Measurements from ENCODE around the gene CHSY1. TPM values are rescaled to one million over a fixed set of nuclear protein-coding genes. Genes with fewer than 3 reads are reported as not detected.

CHSY1 gene
- total and polyA plus RNA-seq, 2 of the 4 experiments (the other 2 are of a cell fraction), result 40.9 to 53.2 TPM

- TF ChIP-seq SMC3 (IDR thresholded peaks at IDR 0.05; ENCODE audit: low read depth, low read length) (no peak), RFX5 (IDR thresholded peaks at IDR 0.05; ENCODE audit: low read depth, low read length) (no peak), MAFK (IDR thresholded peaks at IDR 0.05; ENCODE audit: low read depth, low read length) (peak; percentile 96)
Observed at GRCh38 chr15:101128221-101129015, 123.4 kb downstream of the CHSY1 start (continued).

- no peak overlapping the region for H3K4me3 ChIP-seq (ENCODE audit: insufficient read depth, low read depth, low read length)
- ATAC-seq (ENCODE audit: low read depth) (peak; percentile 57), DNase-seq (peak; percentile 98)
- peak overlapping the region; percentile 96 for H3K23ac ChIP-seq (ENCODE audit: low read depth, low read length)
- H3K56ac ChIP-seq (ENCODE audit: extremely low read depth, insufficient read depth, low read length), result peak overlapping the region; percentile 95
- peak overlapping the region; percentile 98 for H3K4ac ChIP-seq (ENCODE audit: low read depth, low read length)
- H4K20me1 ChIP-seq (ENCODE audit: insufficient read depth, low read length), result no peaks in the 10 kb centered on the region; the same call in 1 of the 2 replicates
- peak overlapping the region; percentile 96 to 97 for H4K8ac ChIP-seq (ENCODE audit: low read depth in 2 of 2, low read length in 2 of 2)
- peak overlapping the region; percentile 98 for H2BK120ac ChIP-seq (ENCODE audit: low read depth, low read length)
- H3K18ac ChIP-seq (ENCODE audit: low read depth, low read length), result peak overlapping the region; percentile 97
- H2AFZ ChIP-seq (replicated peaks; ENCODE audit: low read length, poor library complexity), result peak overlapping the region; percentile 81
- H3K9me1 ChIP-seq (ENCODE audit: insufficient read depth, low read length), result peaks cover 3% of the 10 kb centered on the region
- H2AK5ac ChIP-seq (ENCODE audit: low read depth, low read length), result peak overlapping the region; percentile 93
- H3K9me3 ChIP-seq (ENCODE audit: control insufficient read depth, insufficient read depth, low read length), result no peaks in the 10 kb centered on the region
- in situ Hi-C loops (cut with MboI; ENCODE audit: low sequenced_read_pairs) (no loop called here), dilution Hi-C loops (cut with HindIII; ENCODE audit: low sequenced_read_pairs, unreplicated experiment) (no loop called here), intact Hi-C loops (cut with micrococcal nuclease) (no loop called here)
- H2BK15ac ChIP-seq (ENCODE audit: low read depth, low read length), result peak overlapping the region; percentile 98
- H3K36me3 ChIP-seq (ENCODE audit: control insufficient read depth, insufficient read depth, low read length), result no peaks in the 10 kb centered on the region
- peak overlapping the region; percentile 97 for H2BK20ac ChIP-seq (ENCODE audit: low read depth, low read length)
- 0% methylated on average over 3 of the region's 13 CpGs; no CpG with 5 or more reads in 1 of the 2 experiments for WGBS, 2 experiments (ENCODE audit: extremely low coverage in 2 of 2, insufficient read length in 1 of 2)
- BruUV-seq (replicated peaks), result TSS peak; percentile 42
- H4K91ac ChIP-seq (ENCODE audit: insufficient read depth, low read depth, low read length), result peak overlapping the region; percentile 99
- peak overlapping the region; percentile 97 for H4K5ac ChIP-seq (ENCODE audit: low read depth, low read length)
- ChIA-PET POLR2A (ENCODE audit: unreplicated experiment) (no interaction called here), CTCF (no interaction called here)
- H2BK5ac ChIP-seq (ENCODE audit: low read depth, low read length, poor library complexity, severe bottlenecking), result peak overlapping the region; percentile 96
- peak overlapping the region; percentile 82 for H3K9ac ChIP-seq (ENCODE audit: low read depth, low read length)
- peaks cover 25% of the 10 kb centered on the region for H3K4me1 ChIP-seq (ENCODE audit: control insufficient read depth, insufficient read depth, low read length)
- peak overlapping the region; percentile 43 for H3K4me2 ChIP-seq (ENCODE audit: low read depth, low read length)
- H3K79me1 ChIP-seq (ENCODE audit: low read depth in 1 of 2, low read length in 2 of 2), result peaks cover under 1 to 18% of the 10 kb centered on the region in 2 experiments; a peak in 3 of 4 replicates
- no peaks in the 10 kb centered on the region for H3K27me3 ChIP-seq (ENCODE audit: control insufficient read depth, insufficient read depth, low read length)
- H2AK9ac ChIP-seq (replicated peaks; ENCODE audit: low read depth, low read length, poor library complexity), result peak overlapping the region; percentile 96
- peak overlapping the region; percentile 97 for H3K27ac ChIP-seq (ENCODE audit: insufficient read depth, low read length)
- peak overlapping the region; percentile 95 for H3K14ac ChIP-seq (replicated peaks; ENCODE audit: low read depth, low read length)
- TF ChIP-seq ELK1 (IDR thresholded peaks at IDR 0.05; ENCODE audit: borderline replicate concordance, low read depth, low read length) (no peak), POLR2A (IDR thresholded peaks at IDR 0.05; ENCODE audit: low read depth, low read length) (peak; percentile 31; the same call in 1 of the 2 replicates), NFE2L2 (IDR thresholded peaks at IDR 0.05; ENCODE audit: low read depth, low read length) (no peak; the same call in 1 of the 2 replicates), RCOR1 (IDR thresholded peaks at IDR 0.05; ENCODE audit: insufficient replicate concordance, low read length) (peak; percentile 45), MXI1 (IDR thresholded peaks at IDR 0.05; ENCODE audit: borderline replicate concordance, low read depth, low read length) (no peak; the same call in 1 of the 2 replicates), CHD1 (IDR thresholded peaks at IDR 0.05; ENCODE audit: low read depth, low read length) (no peak), RAD21 (IDR thresholded peaks at IDR 0.05; ENCODE audit: low read length) (peak; percentile 25), CEBPB (IDR thresholded peaks at IDR 0.05; ENCODE audit: low read depth, low read length) (no peak), MAZ (IDR thresholded peaks at IDR 0.05; ENCODE audit: borderline replicate concordance, low read depth, low read length) (peak; percentile 50; the same call in 1 of the 2 replicates), MAFK (IDR thresholded peaks at IDR 0.05; ENCODE audit: low read depth, low read length) (peak; percentile 47), RFX5 (IDR thresholded peaks at IDR 0.05; ENCODE audit: low read depth, low read length) (no peak), SMC3 (IDR thresholded peaks at IDR 0.05; ENCODE audit: low read depth, low read length) (peak; percentile 14; the same call in 1 of the 2 replicates), FOS (IDR thresholded peaks at IDR 0.05; ENCODE audit: low read depth, low read length) (peak; percentile 55; the same call in 1 of the 2 replicates), BHLHE40 (IDR thresholded peaks at IDR 0.05; ENCODE audit: low read depth, low read length) (peak; percentile 23; the same call in 1 of the 2 replicates)
Observed at GRCh38 chr15:101127506-101128076, 124.3 kb downstream of the CHSY1 start.
